ENCODE data around the gene CMBL. TPM values are rescaled to one million over a fixed set of nuclear protein-coding genes. Genes with fewer than 3 reads are reported as not detected.

Gene CMBL
- total RNA-seq, 1 experiment from 2014 or later, result 43.2 TPM

GRCh38 chr5:10323588-10324488, 16.1 kb upstream of the CMBL start:
- H3K4me3 ChIP-seq (ENCODE audit: low read depth in 2 of 2, low read length in 2 of 2), result no peak overlapping the region
- no peak for TF ChIP-seq SIN3A (IDR thresholded peaks at IDR 0.05; ENCODE audit: borderline replicate concordance, insufficient read depth, low read depth, low read length)
- TF ChIP-seq TCF7L2 (IDR thresholded peaks at IDR 0.05; ENCODE audit: low read depth, low read length), result no peak
- no peak for TF ChIP-seq CTCF (IDR thresholded peaks at IDR 0.05)
- TF ChIP-seq, protein P1, sequence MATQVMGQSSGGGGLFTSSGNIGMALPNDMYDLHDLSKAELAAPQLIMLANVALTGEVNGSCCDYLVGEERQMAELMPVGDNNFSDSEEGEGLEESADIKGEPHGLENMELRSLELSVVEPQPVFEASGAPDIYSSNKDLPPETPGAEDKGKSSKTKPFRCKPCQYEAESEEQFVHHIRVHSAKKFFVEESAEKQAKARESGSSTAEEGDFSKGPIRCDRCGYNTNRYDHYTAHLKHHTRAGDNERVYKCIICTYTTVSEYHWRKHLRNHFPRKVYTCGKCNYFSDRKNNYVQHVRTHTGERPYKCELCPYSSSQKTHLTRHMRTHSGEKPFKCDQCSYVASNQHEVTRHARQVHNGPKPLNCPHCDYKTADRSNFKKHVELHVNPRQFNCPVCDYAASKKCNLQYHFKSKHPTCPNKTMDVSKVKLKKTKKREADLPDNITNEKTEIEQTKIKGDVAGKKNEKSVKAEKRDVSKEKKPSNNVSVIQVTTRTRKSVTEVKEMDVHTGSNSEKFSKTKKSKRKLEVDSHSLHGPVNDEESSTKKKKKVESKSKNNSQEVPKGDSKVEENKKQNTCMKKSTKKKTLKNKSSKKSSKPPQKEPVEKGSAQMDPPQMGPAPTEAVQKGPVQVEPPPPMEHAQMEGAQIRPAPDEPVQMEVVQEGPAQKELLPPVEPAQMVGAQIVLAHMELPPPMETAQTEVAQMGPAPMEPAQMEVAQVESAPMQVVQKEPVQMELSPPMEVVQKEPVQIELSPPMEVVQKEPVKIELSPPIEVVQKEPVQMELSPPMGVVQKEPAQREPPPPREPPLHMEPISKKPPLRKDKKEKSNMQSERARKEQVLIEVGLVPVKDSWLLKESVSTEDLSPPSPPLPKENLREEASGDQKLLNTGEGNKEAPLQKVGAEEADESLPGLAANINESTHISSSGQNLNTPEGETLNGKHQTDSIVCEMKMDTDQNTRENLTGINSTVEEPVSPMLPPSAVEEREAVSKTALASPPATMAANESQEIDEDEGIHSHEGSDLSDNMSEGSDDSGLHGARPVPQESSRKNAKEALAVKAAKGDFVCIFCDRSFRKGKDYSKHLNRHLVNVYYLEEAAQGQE (IDR thresholded peaks at IDR 0.05; ENCODE audit: insufficient read depth in 1 of 2, low read depth in 2 of 2, low read length in 1 of 2), result no peak
- no peak for TF ChIP-seq POLR2AphosphoS5 (IDR thresholded peaks at IDR 0.05; ENCODE audit: low read depth, low read length)
- no peaks in the 10 kb centered on the region for H3K9me3 ChIP-seq (ENCODE audit: control insufficient read depth, insufficient read depth, low read depth, low read length)
- ChIA-PET CTCF (no interaction called here), POLR2A (no interaction called here)
- no peaks in the 10 kb centered on the region for H3K36me3 ChIP-seq (ENCODE audit: control insufficient read depth, insufficient read depth, low read length)
- intact Hi-C loops (cut with micrococcal nuclease; ENCODE audit: unreplicated experiment) (no loop called here), in situ Hi-C loops (cut with HindIII; ENCODE audit: low pct_unique_long_range_greater_than_20kb, low sequenced_read_pairs) (no loop called here)
- H3K27ac ChIP-seq (ENCODE audit: low read length), result no peak overlapping the region
- ATAC-seq, result no peak; the same call in 1 of the 2 replicates
- no peaks in the 10 kb centered on the region for H3K27me3 ChIP-seq (ENCODE audit: control insufficient read depth, insufficient read depth, low read length)
- no peaks in the 10 kb centered on the region for H3K4me1 ChIP-seq (ENCODE audit: control insufficient read depth, insufficient read depth, low read length)
- no peak for DNase-seq (ENCODE audit: low read depth, low spot score)
- BruUV-seq (replicated peaks), result no TSS peak

- TF ChIP-seq, protein P1 (IDR thresholded peaks at IDR 0.05; ENCODE audit: insufficient read depth in 1 of 2, low read depth in 2 of 2, low read length in 1 of 2), result no peak
- TF ChIP-seq CTCF (IDR thresholded peaks at IDR 0.05), result no peak
- no peak for TF ChIP-seq TCF7L2 (IDR thresholded peaks at IDR 0.05; ENCODE audit: low read depth, low read length)
- no peak for TF ChIP-seq POLR2AphosphoS5 (IDR thresholded peaks at IDR 0.05; ENCODE audit: low read depth, low read length)
- TF ChIP-seq SIN3A (IDR thresholded peaks at IDR 0.05; ENCODE audit: borderline replicate concordance, insufficient read depth, low read depth, low read length), result no peak
- H3K4me1 ChIP-seq (ENCODE audit: control insufficient read depth, insufficient read depth, low read length), result no peaks in the 10 kb centered on the region
- DNase-seq (ENCODE audit: low read depth, low spot score) (no peak), ATAC-seq (no peak)
- no TSS peak for BruUV-seq (replicated peaks)
- H3K9me3 ChIP-seq (ENCODE audit: control insufficient read depth, insufficient read depth, low read depth, low read length), result no peaks in the 10 kb centered on the region
- ChIA-PET CTCF (no interaction called here), POLR2A (no interaction called here)
- in situ Hi-C loops (cut with HindIII; ENCODE audit: low pct_unique_long_range_greater_than_20kb, low sequenced_read_pairs) (no loop called here), intact Hi-C loops (cut with micrococcal nuclease; ENCODE audit: unreplicated experiment) (no loop called here)
- H3K27ac ChIP-seq (ENCODE audit: low read length), result no peak overlapping the region
- H3K36me3 ChIP-seq (ENCODE audit: control insufficient read depth, insufficient read depth, low read length), result no peaks in the 10 kb centered on the region
- no peaks in the 10 kb centered on the region for H3K27me3 ChIP-seq (ENCODE audit: control insufficient read depth, insufficient read depth, low read length)
- H3K4me3 ChIP-seq (ENCODE audit: low read depth in 2 of 2, low read length in 2 of 2), result no peak overlapping the region
Measured at GRCh38 chr5:10321882-10322281, 14.2 kb upstream of the CMBL start.
